ENCODE data around the gene EFHD2. TPM values are rescaled to one million over a fixed set of nuclear protein-coding genes. Genes with fewer than 3 reads are reported as not detected.
A peak's percentile ranks its signal among the peaks of the same experiment; 100 is the strongest.

The EFHD2 gene
- total RNA-seq, 4 donors from 2014 or later = 88.0 to 188 (median 174) TPM

DNA sequence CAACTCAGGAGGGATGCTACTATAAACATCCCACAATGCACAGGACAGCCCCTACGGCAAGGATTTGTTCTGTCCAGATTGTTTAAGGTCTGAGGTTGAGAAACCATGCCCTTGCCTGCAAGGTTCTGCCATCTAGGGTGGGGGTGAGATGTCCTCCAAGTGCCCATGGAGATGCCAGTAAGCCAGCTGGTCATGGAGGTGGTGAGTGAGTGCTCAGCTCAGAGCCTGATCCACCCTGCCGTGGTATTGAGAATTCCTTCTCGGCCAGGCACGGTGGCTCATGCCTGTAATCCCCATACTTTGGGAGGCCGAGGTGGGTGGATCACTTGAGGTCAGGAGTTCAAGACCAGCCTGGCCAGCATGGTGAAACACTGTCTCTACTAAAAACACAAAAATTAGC, 15.3 kb downstream of the EFHD2 start:
- 55% methylated on average over 5 of the region's 5 CpGs; no CpG with 5 or more reads in 1 of the 2 donors for WGBS, 2 donors (ENCODE audit: low coverage in 1 of 2)
- no peak for TF ChIP-seq EP300 (IDR thresholded peaks at IDR 0.05; ENCODE audit: low read depth)
- TF ChIP-seq, protein P1, sequence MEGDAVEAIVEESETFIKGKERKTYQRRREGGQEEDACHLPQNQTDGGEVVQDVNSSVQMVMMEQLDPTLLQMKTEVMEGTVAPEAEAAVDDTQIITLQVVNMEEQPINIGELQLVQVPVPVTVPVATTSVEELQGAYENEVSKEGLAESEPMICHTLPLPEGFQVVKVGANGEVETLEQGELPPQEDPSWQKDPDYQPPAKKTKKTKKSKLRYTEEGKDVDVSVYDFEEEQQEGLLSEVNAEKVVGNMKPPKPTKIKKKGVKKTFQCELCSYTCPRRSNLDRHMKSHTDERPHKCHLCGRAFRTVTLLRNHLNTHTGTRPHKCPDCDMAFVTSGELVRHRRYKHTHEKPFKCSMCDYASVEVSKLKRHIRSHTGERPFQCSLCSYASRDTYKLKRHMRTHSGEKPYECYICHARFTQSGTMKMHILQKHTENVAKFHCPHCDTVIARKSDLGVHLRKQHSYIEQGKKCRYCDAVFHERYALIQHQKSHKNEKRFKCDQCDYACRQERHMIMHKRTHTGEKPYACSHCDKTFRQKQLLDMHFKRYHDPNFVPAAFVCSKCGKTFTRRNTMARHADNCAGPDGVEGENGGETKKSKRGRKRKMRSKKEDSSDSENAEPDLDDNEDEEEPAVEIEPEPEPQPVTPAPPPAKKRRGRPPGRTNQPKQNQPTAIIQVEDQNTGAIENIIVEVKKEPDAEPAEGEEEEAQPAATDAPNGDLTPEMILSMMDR (IDR thresholded peaks at IDR 0.05) = no peak
- TF ChIP-seq POLR2AphosphoS5 (IDR thresholded peaks at IDR 0.05) = no peak
- no peak for TF ChIP-seq POLR2A (IDR thresholded peaks at IDR 0.05)
- Histone ChIP-seq H3K4me1 (peaks cover 38 to 80% (median 56%) of the 10 kb centered on the region in 4 donors), H3K27me3 (no peaks in the 10 kb centered on the region), H3K9me3 (no peaks in the 10 kb centered on the region), H3K4me3 (no peak overlapping the region), H3K27ac (peak overlapping the region; percentile 82 to 90 (median 84)), H3K36me3 (peaks cover 0 to 6% (median 0%) of the 10 kb centered on the region in 4 donors)
- DNase-seq = no peak
- intact Hi-C loops (cut with DNase I; ENCODE audit: low total_unique reads) = no loop called here
- in situ Hi-C loops (cut with MboI; ENCODE audit: low pct_ligation_motif_present in 1 of 4, low pct_unique_long_range_greater_than_20kb in 1 of 4, low sequenced_read_pairs in 3 of 4) = loop anchor here (5.0 to 25.0 kb wide), 3 partner anchors 88 to 288 kb away; no protein-coding TSS in a partner anchor

DNA sequence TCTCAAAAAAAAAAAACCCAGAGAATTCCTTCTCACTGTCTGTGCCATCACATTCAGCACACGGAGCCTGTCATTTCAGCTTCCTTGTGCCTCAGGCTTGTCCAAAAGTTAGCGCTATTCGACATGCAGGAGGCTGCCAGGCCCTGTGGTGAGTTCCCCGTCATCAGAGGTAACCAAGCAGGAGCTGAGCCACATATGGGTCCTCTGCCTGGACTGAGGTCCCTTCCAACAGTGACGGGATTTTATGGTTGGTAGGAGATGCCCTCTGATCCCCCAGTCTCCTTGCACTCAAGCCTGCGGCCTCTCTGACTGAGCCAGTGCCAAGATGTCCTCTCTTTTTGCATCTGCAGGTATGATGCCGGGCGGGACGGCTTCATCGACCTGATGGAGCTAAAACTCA, 15.8 kb downstream of the EFHD2 start:
- Histone ChIP-seq H3K27me3 (no peaks in the 10 kb centered on the region), H3K4me1 (peaks cover 38 to 80% (median 56%) of the 10 kb centered on the region in 4 donors), H3K4me3 (no peak overlapping the region), H3K36me3 (peaks cover 0 to 6% (median 0%) of the 10 kb centered on the region in 4 donors), H3K27ac (peak overlapping the region; percentile 82 to 90 (median 84)), H3K9me3 (no peaks in the 10 kb centered on the region)
- TF ChIP-seq POLR2A (IDR thresholded peaks at IDR 0.05) (no peak), EP300 (IDR thresholded peaks at IDR 0.05; ENCODE audit: low read depth) (no peak), POLR2AphosphoS5 (IDR thresholded peaks at IDR 0.05) (no peak)
- intact Hi-C loops (cut with DNase I; ENCODE audit: low total_unique reads) (no loop called here), in situ Hi-C loops (cut with MboI; ENCODE audit: low pct_ligation_motif_present in 1 of 4, low pct_unique_long_range_greater_than_20kb in 1 of 4, low sequenced_read_pairs in 3 of 4) (loop anchor here (5.0 to 25.0 kb wide), 3 partner anchors 88 to 288 kb away; no protein-coding TSS in a partner anchor)
- WGBS, 2 donors (ENCODE audit: low coverage in 1 of 2) = 85% methylated on average over 10 of the region's 10 CpGs; no CpG with 5 or more reads in 1 of the 2 donors
- no peak for DNase-seq

DNA sequence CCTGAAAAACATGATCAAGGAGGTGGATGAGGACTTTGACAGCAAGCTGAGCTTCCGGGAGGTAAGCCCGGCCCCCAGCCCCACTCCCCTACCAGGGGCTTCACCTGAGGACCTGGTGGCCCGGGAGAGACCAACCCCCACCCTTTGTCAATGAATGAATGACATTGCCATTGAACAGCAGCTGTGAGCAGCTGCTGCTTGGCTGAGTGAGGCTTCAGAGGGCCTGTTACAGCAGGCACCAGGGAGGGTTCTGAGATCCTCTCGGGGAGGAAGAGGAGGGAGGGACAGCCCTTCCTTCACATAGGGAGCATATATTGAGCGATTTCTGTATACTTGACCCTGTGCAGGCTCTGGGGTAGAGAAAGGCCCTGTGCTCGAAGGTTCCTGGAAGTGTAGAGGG, 16.3 kb downstream of the EFHD2 start:
- TF ChIP-seq POLR2A (IDR thresholded peaks at IDR 0.05) (no peak), POLR2AphosphoS5 (IDR thresholded peaks at IDR 0.05) (no peak), EP300 (IDR thresholded peaks at IDR 0.05; ENCODE audit: low read depth) (no peak)
- TF ChIP-seq, protein P1 (IDR thresholded peaks at IDR 0.05) = no peak
- no peak for DNase-seq
- in situ Hi-C loops (cut with MboI; ENCODE audit: low pct_ligation_motif_present in 1 of 4, low pct_unique_long_range_greater_than_20kb in 1 of 4, low sequenced_read_pairs in 3 of 4) = loop anchor here (5.0 to 25.0 kb wide), 3 partner anchors 89 to 289 kb away; no protein-coding TSS in a partner anchor
- Histone ChIP-seq H3K27me3 (no peaks in the 10 kb centered on the region), H3K4me1 (peaks cover 38 to 80% (median 54%) of the 10 kb centered on the region in 4 donors), H3K27ac (peak overlapping the region; percentile 82 to 90 (median 84)), H3K9me3 (no peaks in the 10 kb centered on the region), H3K4me3 (no peak overlapping the region), H3K36me3 (peaks cover 0 to 6% (median 0%) of the 10 kb centered on the region in 4 donors)
- intact Hi-C loops (cut with DNase I; ENCODE audit: low total_unique reads) = no loop called here
- 62 to 80% methylated on average over 1 to 6 of the region's 6 CpGs for WGBS, 2 donors (ENCODE audit: low coverage in 1 of 2)

DNA sequence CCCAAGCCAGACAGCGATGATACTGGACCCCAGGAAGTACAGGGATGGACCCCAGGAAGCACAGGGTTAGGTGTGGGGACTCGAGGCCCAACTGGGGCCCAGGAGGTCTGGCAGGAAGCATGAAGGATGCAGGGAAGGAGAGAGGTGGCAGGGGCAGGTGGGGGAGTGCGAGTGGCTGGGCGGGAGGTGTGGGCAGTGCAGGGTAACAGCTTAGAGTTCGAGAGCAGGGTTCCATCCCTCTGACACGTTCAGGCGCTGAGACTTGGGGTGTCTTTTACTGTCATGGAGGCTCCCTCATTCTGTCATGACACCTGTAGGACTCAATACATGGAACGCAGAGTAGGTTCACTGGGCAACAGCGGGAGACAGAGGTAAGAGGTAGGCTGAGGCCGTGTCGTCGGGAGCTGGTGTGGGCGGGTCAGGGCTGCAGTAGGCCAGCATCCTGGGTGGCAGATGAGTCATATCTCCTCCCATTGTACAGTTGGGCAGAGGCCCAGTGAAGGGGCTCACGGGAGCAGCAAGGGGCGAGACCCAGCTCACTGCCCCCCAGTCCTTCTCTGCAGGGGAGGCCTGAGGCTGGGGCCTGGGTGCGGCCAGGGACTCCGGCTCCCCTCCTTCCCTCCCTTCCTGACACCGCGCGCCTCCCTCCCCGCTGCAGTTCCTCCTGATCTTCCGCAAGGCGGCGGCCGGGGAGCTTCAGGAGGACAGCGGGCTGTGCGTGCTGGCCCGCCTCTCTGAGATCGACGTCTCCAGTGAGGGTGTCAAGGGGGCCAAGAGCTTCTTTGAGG, 17.0 kb downstream of the EFHD2 start:
- peaks cover 0 to 6% (median 0%) of the 10 kb centered on the region in 4 donors for H3K36me3 ChIP-seq
- peak overlapping the region; percentile 82 to 90 (median 84) for H3K27ac ChIP-seq
- peaks cover 38 to 72% (median 48%) of the 10 kb centered on the region in 4 donors for H3K4me1 ChIP-seq
- H3K4me3 ChIP-seq = peak overlapping the region in 2 of 4 donors; percentile 3 to 7
- no peaks in the 10 kb centered on the region for H3K27me3 ChIP-seq
- 69 to 70% methylated on average over 8 to 30 of the region's 30 CpGs for WGBS, 2 donors (ENCODE audit: low coverage in 1 of 2)
- intact Hi-C loops (cut with DNase I; ENCODE audit: low total_unique reads) = no loop called here
- no peaks in the 10 kb centered on the region for H3K9me3 ChIP-seq
- DNase-seq = peak; percentile 79
- in situ Hi-C loops (cut with MboI; ENCODE audit: low pct_ligation_motif_present in 1 of 4, low pct_unique_long_range_greater_than_20kb in 1 of 4, low sequenced_read_pairs in 3 of 4) = loop anchor here (5.0 to 25.0 kb wide), 3 partner anchors 89 to 289 kb away; no protein-coding TSS in a partner anchor
- TF ChIP-seq EP300 (IDR thresholded peaks at IDR 0.05; ENCODE audit: low read depth) (no peak), POLR2A (IDR thresholded peaks at IDR 0.05) (no peak), POLR2AphosphoS5 (IDR thresholded peaks at IDR 0.05) (peak in 1 of 3 donors; percentile 44)
- TF ChIP-seq, protein P1 (IDR thresholded peaks at IDR 0.05) = peak; percentile 42 to 79 (median 55)

All from transverse colon (tissue), 4 donors.